Thoracic aorta (tissue), 2 donors: ENCODE results near the gene GHITM. TPM values are rescaled to one million over a fixed set of nuclear protein-coding genes. Genes with fewer than 3 reads are reported as not detected.
A peak's percentile ranks its signal among the peaks of the same experiment; 100 is the strongest.
"Not testable (repeated sequence)": the region's sequence is repeated elsewhere in the genome, so short reads cannot be mapped to it uniquely, and the experiment has no call there.

Experiments
- ATAC-seq: fragments of 150-250 bp; one replicate; pipeline ENCODE4 v1.8.0; 2017; ENCODE audit warnings: low read depth; ENCODE audit not compliant: insufficient number of reproducible peaks, low FRiP score
- DNase-seq: peaks from one replicate; pipeline ENCODE4 v3.0.0-alpha.2; 2020; ENCODE audit warnings: low spot score
- H3K27ac ChIP-seq, 2 donors: fragments of 200-600 bp; sonication (generic); 1 replicate in 1 of 2; 2 replicates in 1 of 2; pipeline ENCODE4 v1.5.1; 2016; ENCODE audit warnings: mild to moderate bottlenecking in 2 of 2, moderate library complexity in 2 of 2
- H3K27me3 ChIP-seq: fragments of 200-600 bp; sonication (generic); replicated peaks from 2 replicates; pipeline ENCODE4 v1.6.0; 2016; ENCODE audit warnings: mild to moderate bottlenecking; ENCODE audit not compliant: insufficient read depth
- H3K36me3 ChIP-seq: fragments of 200-600 bp; sonication (generic); one replicate; pipeline ENCODE4 v1.5.1; 2016
- H3K4me1 ChIP-seq, 2 donors: fragments of 200-600 bp; sonication (generic); 1 replicate in 1 of 2; 2 replicates in 1 of 2; pipeline versions ENCODE4 v1.5.1 to v1.6.0; 2016; ENCODE audit warnings: low read depth in 2 of 2, mild to moderate bottlenecking in 1 of 2; ENCODE audit not compliant: control insufficient read depth in 1 of 2
- H3K4me3 ChIP-seq: fragments of 200-600 bp; sonication (generic); 2 replicates; pipeline ENCODE4 v1.5.1; 2016; ENCODE audit warnings: mild to moderate bottlenecking
- H3K9me3 ChIP-seq: fragments of 200-600 bp; sonication (generic); 2 replicates; pipeline ENCODE4 v1.5.1; 2016
- CTCF ChIP-seq: fragments of 200-600 bp; sonication (generic); IDR thresholded peaks from one replicate; pipeline ENCODE4 v1.5.1; 2019; ENCODE audit warnings: antibody characterized with exemption
- total RNA-seq, 2 donors: library from RNA; depleted of rRNA; stranded (reverse); fragments of >200 nt; gene quantifications; one replicate each; pipeline versions ENCODE4 v1.1.0 to v1.2.3, GENCODE V29; 2016

GHITM gene
- total RNA-seq, 2 donors from 2014 or later: 114 to 116 TPM

GRCh38 chr10:84137811-84138210 is 1.5 kb upstream of the GHITM start:
- Histone ChIP-seq H3K27ac (no peak overlapping the region), H3K9me3 (no peaks in the 10 kb centered on the region), H3K36me3 (peaks cover 4% of the 10 kb centered on the region), H3K4me1 (peaks cover 14 to 17% of the 10 kb centered on the region in 2 donors), H3K27me3 (no peaks in the 10 kb centered on the region), H3K4me3 (no peak overlapping the region)
- no peak for ATAC-seq
- no peak for TF ChIP-seq CTCF
- DNase-seq: no peak

GRCh38 chr10:84138478-84139125 is 707 bp upstream of the GHITM start:
- no peak for TF ChIP-seq CTCF
- H3K4me1 ChIP-seq: peaks cover 14 to 17% of the 10 kb centered on the region in 2 donors
- H3K27me3 ChIP-seq: no peaks in the 10 kb centered on the region
- peak; percentile 4 for DNase-seq
- peak overlapping the region; percentile 89 for H3K4me3 ChIP-seq
- H3K36me3 ChIP-seq: peaks cover 10% of the 10 kb centered on the region
- no peak for ATAC-seq
- no peaks in the 10 kb centered on the region for H3K9me3 ChIP-seq
- H3K27ac ChIP-seq: peak overlapping the region; percentile 57 to 92

GRCh38 chr10:84140036-84140379 is 699 bp downstream of the GHITM start:
- no peak for DNase-seq
- TF ChIP-seq CTCF: no peak
- Histone ChIP-seq H3K36me3 (peaks cover 24% of the 10 kb centered on the region), H3K27ac (peak overlapping the region; percentile 87 to 92), H3K4me1 (peaks cover 14 to 17% of the 10 kb centered on the region in 2 donors), H3K9me3 (no peaks in the 10 kb centered on the region), H3K4me3 (peak overlapping the region; percentile 89), H3K27me3 (no peaks in the 10 kb centered on the region)
- ATAC-seq: no peak

- Histone ChIP-seq H3K4me1 (no peaks in the 10 kb centered on the region), H3K36me3 (peaks cover 69% of the 10 kb centered on the region), H3K27me3 (no peaks in the 10 kb centered on the region), H3K4me3 (no peak overlapping the region), H3K27ac (no peak overlapping the region), H3K9me3 (no peaks in the 10 kb centered on the region)
- DNase-seq: no peak
- no peak for ATAC-seq
- TF ChIP-seq CTCF: no peak
Observed at GRCh38 chr10:84147347-84147746, 8.0 kb downstream of the GHITM start.

- peak; percentile 47 for TF ChIP-seq CTCF
- not testable (repeated sequence) for H3K27me3 ChIP-seq, H3K9me3 ChIP-seq, H3K4me3 ChIP-seq, ATAC-seq, H3K27ac ChIP-seq, DNase-seq, H3K4me1 ChIP-seq
- peaks cover 66% of the 10 kb centered on the region for H3K36me3 ChIP-seq
Observed at GRCh38 chr10:84148006-84148597, 8.8 kb downstream of the GHITM start.
